Dermis microvascular lymphatic vessel endothelial cell (primary cell): ENCODE measurements around the gene SLTM. TPM values are rescaled to one million over a fixed set of nuclear protein-coding genes. Genes with fewer than 3 reads are reported as not detected.
"Not testable (repeated sequence)": the region's sequence is repeated elsewhere in the genome, so short reads cannot be mapped to it uniquely, and the experiment has no call there.

ENCODE experiments used
- DNase-seq, 2 donors: peaks; one replicate each; pipeline versions ENCODE4 v3.0.0 to v3.0.0-alpha.2; 2010; ENCODE audit warnings: low read depth in 2 of 2
- total RNA-seq: library from RNA; depleted of rRNA; stranded (reverse); fragments of >200 nt; gene quantifications from 2 replicates; pipeline ENCODE4 v1.2.1, GENCODE V29; 2014

SLTM gene
- total RNA-seq = 37.5 and 41.5 TPM in 2 replicates

DNA sequence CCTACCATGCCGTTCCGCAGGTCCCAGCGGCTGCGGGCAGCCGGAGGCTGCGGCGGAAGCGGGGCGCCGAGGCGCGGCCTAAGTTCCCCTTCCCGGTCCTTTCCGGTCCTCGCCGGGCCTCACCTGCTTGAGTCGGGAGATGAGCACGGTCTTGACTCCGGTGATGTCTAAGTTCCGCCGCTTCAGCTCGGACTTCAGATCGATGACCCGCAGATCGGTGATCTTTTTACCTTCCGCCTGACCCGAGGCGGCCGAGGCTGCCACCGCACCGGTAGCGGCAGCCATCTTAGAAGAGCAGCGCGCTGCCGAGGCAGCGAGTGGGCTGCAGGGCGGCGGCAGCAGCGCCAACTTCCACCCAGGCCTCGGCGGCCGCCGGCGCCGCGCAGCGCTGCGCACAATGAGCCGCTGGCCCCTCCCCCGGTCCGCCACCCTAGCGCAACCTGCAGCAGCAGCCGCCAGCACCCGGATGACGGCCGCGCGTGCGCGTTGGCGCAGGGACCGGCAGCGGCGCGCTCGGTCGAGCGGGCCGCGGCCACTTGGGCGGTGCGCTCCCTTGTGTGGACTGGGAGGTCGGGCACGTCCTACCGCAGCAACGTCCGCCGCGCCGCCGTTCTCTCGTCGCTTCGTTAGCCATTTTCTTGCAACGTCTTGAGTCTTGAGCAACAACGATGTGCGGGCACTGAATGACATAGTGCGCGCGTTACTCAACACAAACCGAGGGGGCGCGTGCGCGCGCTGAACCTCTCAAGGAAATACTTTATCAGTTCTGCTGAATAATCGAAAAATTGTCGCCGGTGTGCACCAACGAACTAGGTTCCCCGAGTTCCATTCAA lies at the start of gene SLTM:
TSS of gene SLTM (minus strand) at position 399 of the 833 bp plus-strand sequence. CDS start at position 285, 114 bp downstream.
- DNase-seq = peak; percentile 86 to 97

DNA sequence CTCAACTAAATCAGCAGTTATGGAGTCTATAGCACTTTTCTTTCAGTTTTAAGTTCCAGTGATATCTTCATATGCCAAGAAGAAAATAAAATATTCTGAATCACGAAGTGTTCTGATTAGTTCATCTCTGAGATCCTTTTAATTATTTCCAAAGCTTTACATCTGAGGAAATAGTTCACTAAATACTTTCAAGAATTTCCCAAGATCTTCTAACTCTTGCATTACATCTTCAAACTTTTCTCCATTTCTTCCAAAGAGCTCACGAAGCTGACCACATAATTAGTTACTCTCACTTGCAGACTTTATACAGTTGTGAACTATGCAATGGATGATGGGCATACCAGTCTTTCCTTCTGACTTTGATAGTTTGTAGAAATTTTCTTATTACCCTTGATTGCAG lies 49.8 kb upstream of the SLTM start:
- no peak for DNase-seq

DNA sequence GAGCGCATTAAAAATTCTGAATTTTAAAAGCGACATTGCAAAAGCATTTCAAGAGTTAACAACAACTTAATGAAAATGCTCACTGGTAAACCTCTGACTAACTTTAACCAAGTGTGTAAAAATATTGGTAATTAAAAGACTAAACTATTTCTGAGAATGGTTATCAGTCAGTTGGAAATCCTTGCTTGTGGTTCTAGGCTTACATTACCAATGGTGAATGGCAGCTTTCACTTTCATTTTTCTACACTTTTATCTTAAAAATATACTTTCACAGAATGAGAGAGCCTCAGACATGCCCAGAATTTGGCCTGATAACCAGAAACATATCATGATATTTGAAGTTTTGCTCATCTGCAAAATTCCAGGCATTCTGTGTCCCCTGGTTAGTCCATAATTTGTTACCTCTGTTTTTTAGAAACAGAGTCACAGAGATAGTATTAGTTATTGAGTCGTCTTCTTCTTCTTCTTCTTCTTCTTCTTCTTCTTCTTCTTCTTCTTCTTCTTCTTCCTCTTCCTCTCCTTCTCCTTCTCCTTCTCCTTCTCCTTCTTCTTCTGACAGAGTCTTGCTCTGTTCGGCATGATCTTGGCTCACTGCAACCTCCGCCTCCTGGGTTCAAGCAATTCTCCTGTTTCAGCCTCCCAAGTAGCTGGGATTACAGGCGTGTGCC lies 48.5 kb upstream of the SLTM start:
- DNase-seq = no peak

DNA sequence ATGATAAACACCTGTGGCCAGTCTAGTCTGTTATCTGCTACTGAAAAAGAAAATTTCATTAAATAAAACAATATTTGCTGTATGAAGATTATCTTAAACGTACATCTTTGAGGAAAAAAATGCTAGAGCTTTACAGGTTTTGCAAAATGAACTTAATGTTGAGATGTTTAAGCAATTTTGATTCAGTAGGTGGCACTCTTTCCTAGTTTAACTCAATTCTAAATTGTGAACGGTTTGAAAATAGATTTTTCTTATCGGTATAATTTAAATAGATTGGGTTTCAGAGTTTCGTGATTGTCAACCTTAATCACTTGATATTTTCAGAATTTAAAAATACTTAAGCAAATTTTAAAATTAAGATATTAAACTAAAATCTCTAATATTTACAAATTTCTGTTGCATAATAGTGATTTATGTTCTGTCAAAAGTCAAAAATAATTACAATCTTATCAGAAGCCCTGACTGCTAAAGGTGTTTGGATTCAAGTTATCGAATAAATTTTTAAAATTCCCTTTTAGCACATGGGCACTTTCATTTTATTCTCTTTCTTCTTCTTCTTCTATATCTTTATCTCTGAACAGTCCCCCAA lies 47.0 kb upstream of the SLTM start:
- peak in 1 of 2 donors; percentile 54 for DNase-seq

DNA sequence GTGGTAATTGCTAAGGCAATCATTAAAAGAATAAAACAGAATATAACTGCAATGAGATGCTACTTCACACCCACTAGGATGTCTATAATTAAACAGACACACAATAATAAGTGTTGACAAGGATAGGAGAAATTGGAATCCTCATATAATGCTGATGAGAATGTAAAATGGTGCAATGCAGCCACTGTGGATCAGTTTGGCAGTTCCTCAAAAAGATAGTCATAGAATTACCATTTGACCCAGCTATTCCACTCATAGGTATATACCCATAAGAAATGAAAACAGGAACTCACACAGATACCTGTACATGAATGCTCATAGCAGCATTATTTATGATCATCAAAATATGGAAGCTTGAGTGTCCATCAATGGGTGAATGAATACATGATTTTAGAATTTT lies 44.4 kb upstream of the SLTM start:
- no peak for DNase-seq

DNA sequence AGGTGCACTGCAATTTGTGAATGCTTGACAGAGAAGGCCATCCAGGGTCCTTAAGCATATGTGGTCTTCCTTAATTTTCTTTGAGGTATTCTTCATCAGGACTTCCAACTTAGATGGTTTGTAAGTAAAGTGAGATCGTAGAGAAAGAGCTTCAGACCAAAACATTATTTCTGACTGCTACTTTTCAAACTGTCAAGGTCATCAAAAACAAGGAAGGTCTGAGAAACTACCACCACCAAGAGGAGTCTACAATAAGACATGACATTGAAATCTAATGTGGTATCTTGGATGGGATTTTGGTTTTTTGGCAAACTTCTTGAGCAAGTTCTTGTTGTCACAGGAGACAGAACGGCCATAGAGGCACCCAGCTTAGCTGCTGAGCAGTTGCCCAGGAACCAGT lies 34.0 kb upstream of the SLTM start:
- no peak for DNase-seq

DNA sequence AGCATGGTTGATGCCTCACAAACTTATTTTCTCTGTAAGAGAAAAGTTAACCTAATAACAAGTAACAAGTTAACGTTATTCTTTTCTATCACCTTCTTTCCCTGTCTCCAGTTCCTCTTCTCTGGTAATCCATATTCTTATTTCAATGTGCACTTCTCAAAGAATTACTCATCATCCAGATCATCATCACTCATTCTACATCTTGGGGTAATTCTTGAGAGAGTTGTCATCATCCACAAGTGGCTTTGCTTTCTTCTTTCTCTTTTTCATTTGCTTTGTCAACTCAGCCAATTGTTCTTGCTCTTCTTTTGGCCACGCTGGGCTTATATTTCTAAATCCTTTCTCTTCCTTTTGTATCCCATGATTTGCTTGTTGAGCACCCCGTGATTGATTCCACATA lies 33.2 kb upstream of the SLTM start:
- no peak for DNase-seq

DNA sequence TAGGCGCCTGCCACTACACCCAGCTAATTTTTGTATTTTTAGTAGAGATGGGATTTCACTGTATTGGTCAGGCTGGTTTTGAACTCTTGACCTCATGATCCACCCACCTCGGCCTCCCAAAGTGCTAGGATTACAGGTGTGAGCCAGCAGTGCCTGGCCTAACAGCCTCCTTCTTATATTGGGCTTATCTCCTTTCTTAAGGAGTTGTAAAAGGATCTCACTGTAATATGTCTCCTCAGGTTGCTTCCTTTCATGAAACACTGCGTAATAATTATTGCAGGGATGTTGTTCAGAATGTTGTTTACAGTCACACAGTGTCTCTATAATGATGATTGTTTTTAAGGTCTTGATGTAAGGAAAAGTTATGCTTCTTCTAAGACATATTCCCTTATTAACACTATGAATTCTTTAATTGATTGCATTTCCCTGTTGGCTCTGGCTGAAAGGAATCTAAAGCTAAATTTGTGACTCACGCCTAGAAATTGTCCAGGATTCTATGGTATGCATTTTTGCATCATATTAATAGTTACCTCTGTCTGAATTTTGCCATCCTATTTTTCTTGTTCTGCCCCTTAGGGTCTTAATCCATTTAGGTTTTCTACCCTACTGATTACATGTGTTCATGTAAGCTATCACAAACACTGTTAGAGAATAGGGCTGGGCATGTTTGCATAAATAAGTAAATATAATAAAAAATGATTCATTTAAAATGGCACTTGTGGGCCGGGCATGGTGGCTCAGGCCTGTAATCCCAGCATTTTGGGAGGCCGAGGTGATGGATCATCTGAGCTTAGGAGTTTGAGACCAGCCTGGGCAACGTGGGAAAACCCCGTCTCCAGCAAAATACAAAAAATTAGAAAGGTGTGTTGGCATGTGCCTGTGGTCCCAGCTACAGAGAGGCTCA lies 29.4 kb upstream of the SLTM start:
- no peak for DNase-seq

DNA sequence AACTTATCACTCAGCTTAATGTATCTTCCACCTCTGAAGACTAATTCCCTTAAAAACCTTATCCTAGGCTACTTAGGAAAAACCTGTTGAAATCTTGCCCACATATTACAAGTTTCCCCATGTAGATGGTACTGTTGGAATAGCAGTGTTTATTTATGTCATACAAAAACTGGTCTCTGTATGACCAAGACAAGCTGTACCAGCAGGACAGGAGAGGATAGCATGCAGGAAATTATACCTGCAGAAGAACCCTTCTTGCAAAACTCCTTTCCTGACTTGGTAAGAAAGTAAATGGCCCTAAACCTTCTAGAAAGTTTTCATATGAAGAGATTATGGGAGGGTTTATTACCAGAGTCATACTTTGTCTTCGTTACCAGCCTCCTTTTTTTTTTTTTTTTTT lies 28.7 kb upstream of the SLTM start:
- DNase-seq = no peak

DNA sequence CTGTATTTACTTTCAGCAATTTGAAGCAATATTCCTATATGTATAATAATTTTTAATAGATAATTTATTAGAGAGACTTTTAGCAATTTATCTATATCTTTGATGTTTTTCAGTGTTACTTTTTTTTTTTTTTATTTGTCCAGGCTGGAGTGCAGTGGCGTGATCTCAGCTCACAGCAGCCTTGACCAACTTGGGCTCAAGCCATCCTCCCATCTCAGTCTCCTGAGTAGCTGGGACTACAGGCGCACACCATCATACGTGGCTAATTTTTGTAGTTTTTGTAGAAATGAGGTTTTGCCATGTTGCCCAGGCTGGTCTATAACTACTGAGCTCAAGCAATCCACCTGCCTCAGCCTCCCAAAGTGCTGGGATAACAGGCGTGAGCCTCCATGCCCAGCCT lies 25.3 kb upstream of the SLTM start:
- DNase-seq = no peak

DNA sequence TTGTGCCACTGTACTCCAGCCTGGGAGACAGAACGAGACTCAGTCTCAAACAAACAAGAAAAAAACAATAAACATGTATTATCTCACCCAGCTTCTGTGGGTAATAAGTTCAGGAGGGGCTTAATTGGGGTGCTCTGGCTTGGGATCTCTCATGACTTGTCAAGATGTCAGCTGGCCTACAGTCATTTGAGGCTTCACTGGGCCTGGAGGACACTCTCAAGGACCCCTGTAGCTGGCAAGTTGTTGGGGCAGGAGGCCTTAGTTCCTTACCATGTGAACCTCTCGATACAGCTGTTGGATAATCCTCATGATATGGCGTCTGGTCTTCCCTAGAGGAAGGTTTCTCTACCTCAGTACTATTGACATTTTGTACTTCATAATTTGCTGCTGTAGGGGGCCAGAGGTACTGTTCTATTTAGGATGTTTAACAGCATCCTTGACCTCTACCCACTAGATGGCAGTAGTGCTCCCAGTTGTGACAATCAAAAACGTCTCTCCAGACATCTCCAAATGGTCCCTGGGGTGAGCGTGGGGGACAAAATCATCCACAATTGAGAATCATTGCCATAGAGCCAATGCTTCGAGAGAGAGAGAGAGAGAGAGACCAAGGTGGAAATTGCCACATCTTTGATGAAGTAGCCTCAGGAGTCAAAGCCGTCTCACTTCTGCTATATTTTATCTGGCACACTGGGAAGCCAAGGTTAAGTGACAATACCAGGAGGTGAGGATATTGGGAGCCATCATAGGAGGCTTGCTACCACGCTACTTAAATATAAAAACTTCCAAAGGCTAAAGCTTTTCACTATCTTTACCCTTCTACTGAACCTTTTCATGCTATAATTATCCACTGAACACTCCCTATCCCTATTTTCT lies 23.9 kb upstream of the SLTM start:
- peak in 1 of 2 donors; percentile 64 for DNase-seq

DNA sequence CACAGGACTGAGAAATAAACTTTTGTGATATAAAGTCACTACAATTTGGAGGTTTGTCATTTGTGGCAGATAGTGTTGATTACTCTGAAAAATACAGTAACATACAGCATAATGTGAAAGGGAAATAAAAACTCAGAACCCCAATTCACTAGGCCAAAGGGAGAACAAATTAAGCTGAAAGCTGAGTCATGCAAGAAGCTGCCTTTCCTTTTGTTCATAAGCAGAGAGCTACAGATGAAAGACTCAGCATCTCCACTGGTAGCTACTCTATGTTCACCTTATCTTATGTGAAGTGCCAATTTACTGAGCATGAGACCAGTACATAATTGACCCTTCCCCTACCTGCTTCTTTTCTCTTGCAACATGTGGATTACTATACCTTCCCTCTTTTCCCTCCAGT lies 19.3 kb upstream of the SLTM start:
- DNase-seq = peak in 1 of 2 donors; percentile 7

DNA sequence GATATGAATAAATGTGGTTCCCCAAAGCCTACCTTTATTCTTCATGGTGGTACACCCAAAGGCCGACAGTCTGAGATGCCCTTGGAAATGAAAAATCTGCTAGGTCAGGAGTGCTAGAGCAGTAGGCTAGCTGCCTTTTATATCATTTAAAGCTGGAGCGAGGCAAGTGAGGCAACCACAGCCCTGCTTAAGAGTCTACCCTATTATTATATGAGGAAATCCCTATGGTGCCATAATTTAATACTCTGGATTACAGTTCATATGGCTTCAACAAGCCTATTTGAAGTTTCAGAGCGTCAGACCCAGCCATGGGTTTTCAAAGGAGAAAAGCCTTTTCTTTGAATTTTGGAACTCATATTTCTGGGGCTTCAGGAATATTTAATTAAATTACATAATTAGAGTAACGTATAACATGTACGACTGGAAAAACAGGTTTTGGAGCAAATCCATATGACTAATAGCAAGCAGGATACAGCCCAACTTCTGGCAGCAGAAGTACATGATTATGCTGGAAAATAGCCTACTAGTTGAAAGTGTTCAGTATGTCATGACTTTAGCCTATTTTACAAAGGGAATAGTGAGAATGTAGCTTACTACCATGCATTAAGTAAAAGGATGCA lies 18.0 kb upstream of the SLTM start:
- DNase-seq = peak; percentile 78 to 86

DNA sequence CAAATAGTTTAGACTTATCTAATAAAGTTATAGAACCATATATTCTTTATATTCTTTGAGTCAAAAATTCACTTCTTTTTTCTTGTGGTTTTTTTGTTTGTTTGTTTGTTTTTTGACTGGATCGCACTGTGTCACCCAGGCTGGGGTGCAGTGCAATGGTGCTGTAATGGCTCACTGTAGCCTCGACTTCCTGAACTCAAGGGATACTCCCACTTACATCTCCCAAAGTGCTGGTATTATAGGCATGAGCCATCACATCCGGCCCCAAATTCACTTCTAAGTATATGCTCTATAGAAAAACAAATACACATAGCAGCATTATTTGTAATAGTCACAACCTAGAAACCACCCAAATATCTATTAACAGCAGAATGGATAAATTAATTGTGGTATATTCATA lies 13.7 kb upstream of the SLTM start:
- DNase-seq = peak in 1 of 2 donors; percentile 34

DNA sequence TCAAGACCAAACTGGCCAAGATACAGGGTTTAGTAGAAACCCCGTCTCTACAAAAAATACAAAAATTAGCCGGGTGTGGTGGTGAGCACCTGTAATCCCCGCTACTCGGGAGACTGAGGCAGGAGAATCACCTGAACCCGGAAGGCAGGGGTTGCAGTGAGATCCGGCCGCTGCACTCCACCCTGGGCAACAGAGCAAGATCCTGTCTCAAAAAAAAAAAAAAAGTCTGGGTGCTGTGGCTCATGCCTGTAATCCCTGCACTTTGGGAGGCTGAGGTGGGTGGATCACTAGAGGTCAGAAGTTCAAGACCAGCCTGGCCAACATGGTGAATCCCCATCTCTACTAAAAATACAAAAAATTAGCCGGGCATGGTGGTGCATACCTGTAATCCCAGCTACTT lies 1.5 kb upstream of the SLTM start:
- not testable (repeated sequence) for DNase-seq

DNA sequence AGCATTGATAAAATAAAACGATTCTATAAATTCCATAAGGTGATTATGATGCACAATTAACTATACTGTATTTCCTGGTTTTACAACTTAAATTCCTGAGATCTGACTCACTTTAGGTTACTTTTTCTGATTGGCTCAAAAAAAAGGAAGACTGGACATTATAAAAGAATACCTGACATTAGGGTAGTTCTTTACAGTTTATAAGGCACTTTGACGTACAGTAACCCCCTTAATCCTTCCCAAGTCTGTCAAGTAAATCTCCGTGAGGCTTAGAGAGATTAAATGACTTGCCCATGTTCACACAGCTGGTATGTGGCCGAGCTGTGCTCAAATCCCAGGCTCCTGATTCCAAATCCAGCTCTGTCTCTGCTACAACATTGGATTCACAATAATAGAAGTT lies 1.0 kb upstream of the SLTM start:
- no peak for DNase-seq

DNA sequence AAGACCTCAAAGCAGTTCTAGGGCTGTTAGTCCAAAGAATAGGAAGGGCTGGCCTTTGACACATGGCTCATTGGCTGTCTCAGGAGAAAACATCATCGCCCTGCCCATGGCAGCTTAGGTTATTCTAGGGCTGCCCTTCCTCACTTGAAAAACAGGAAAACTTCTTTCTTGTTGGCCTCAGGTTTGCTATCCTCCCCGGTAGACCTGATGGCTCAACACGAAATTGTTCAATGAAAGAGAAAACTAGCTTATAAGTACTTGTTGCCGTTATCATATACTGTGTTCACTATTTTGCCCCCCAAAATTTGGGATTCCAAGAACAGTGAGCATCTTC lies 602 bp upstream of the SLTM start:
- no peak for DNase-seq

DNA sequence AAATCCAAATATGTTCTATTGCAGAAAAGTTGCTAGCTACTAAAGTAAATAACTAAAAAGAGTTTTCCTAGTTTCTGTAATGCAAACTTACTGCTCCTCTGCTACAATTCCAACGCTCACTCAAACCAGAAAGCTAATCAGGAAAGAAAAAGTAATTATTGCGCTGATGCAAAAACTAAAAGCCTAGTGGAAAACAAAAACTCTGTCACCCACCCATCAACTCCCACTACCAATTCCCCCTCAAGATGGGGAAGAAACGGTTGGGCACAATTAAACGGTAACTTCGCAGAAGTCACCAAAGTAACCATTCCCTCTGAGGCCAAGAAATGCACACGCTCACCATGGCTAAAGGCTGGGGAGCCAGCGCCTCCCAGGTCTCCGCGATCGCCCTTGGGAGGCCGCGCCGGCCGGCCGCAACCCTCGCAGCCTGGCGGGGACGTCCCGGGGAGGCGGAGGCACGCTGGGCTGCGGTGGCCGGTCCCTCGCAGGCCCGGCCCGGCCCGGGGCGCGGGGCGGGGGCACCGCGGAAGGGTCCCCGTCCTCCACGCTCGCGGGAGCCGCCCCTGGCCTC lies 684 bp downstream of the SLTM start:
- no peak for DNase-seq

DNA sequence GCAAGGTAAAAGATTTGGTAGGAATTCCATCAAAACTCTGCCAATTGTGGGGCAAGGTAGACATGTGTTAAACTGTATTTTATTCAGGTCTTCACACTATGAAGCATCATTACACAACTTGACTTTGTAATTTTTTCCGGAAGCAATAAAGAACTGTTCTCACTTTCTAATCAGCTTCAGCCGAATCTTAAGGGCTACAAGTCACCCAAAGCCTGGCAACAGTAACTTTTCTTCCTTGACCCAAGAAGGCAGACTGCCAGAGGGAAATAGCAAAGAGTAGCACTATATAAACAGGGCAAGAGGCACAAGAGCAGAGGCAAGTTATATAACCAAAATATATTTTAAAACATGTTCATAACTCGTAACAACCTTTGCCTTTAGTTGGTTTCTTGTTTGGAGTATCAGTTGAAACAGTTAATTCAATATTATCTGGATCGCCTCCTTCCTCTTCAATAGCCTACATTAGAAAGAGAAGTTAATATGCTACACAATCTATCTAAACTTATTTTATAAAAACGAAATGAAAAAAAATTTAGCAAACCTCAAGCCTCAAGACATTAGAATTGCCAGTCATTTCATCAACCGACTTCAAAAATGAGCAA lies 1.4 kb downstream of the SLTM start:
- peak in 1 of 2 donors; percentile 32 for DNase-seq
